ENCODE measurements around the gene TNK2. TPM values are rescaled to one million over a fixed set of nuclear protein-coding genes. Genes with fewer than 3 reads are reported as not detected.

Gene TNK2
- total and polyA plus RNA-seq, 9 donors: 25.6 to 135 (median 103) TPM

GRCh38 chr3:195870937-195871336, 37.4 kb downstream of the TNK2 start:
- Histone ChIP-seq H3K4me3 (ENCODE audit: low read length) (no peak overlapping the region), H3K9me3 (replicated peaks; ENCODE audit: control insufficient read depth, low read depth, low read length) (no peaks in the 10 kb centered on the region), H3K27me3 (ENCODE audit: control insufficient read depth, insufficient read depth, low read length) (no peaks in the 10 kb centered on the region), H3K27ac (ENCODE audit: low read length) (peak overlapping the region; percentile 51), H3K36me3 (ENCODE audit: control insufficient read depth, insufficient read depth, low read length) (peaks cover 75% of the 10 kb centered on the region), H3K4me1 (ENCODE audit: control insufficient read depth, insufficient read depth, low read length) (peaks cover 35% of the 10 kb centered on the region)
- 81% methylated on average over 5 of the region's 12 CpGs for WGBS (ENCODE audit: insufficient coverage)
- DNase-seq: no peak

DNA sequence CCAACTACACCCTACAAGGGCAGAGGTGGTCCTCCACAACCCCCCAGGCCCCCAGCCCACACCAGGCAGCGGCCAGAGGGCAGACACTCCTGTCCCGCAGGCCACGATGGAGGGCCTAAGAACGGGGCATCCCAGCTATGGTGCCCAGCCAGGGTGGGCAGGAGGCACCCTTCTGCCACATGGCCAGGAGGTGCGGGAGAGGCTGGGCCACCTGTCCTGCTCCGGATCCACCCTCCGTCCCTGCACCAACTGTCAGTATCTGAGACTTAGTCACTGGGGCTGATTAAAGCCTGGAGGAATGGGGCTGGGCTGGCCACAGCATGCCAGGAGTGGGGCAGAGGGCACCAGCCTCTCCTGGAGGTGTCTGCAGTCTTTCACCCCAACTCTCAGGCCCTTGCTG, 37.9 kb downstream of the TNK2 start:
- H3K9me3 ChIP-seq (replicated peaks; ENCODE audit: control insufficient read depth, low read depth, low read length): no peaks in the 10 kb centered on the region
- no peak for DNase-seq
- H3K4me1 ChIP-seq (ENCODE audit: control insufficient read depth, insufficient read depth, low read length): peaks cover 30% of the 10 kb centered on the region
- no peaks in the 10 kb centered on the region for H3K27me3 ChIP-seq (ENCODE audit: control insufficient read depth, insufficient read depth, low read length)
- H3K36me3 ChIP-seq (ENCODE audit: control insufficient read depth, insufficient read depth, low read length): peaks cover 75% of the 10 kb centered on the region
- no peak overlapping the region for H3K4me3 ChIP-seq (ENCODE audit: low read length)
- 85% methylated on average over 2 of the region's 7 CpGs for WGBS (ENCODE audit: insufficient coverage)
- H3K27ac ChIP-seq (ENCODE audit: low read length): peak overlapping the region; percentile 51

- peaks cover 30% of the 10 kb centered on the region for H3K4me1 ChIP-seq (ENCODE audit: control insufficient read depth, insufficient read depth, low read length)
- peak overlapping the region; percentile 42 for H3K27ac ChIP-seq (ENCODE audit: low read length)
- 39% methylated on average over 25 of the region's 31 CpGs for WGBS (ENCODE audit: insufficient coverage)
- DNase-seq: peak; percentile 58
- no peak overlapping the region for H3K4me3 ChIP-seq (ENCODE audit: low read length)
- H3K36me3 ChIP-seq (ENCODE audit: control insufficient read depth, insufficient read depth, low read length): peaks cover 76% of the 10 kb centered on the region
- H3K9me3 ChIP-seq (replicated peaks; ENCODE audit: control insufficient read depth, low read depth, low read length): no peaks in the 10 kb centered on the region
- no peaks in the 10 kb centered on the region for H3K27me3 ChIP-seq (ENCODE audit: control insufficient read depth, insufficient read depth, low read length)
Measured at GRCh38 chr3:195869413-195870001, 38.8 kb downstream of the TNK2 start.

DNA sequence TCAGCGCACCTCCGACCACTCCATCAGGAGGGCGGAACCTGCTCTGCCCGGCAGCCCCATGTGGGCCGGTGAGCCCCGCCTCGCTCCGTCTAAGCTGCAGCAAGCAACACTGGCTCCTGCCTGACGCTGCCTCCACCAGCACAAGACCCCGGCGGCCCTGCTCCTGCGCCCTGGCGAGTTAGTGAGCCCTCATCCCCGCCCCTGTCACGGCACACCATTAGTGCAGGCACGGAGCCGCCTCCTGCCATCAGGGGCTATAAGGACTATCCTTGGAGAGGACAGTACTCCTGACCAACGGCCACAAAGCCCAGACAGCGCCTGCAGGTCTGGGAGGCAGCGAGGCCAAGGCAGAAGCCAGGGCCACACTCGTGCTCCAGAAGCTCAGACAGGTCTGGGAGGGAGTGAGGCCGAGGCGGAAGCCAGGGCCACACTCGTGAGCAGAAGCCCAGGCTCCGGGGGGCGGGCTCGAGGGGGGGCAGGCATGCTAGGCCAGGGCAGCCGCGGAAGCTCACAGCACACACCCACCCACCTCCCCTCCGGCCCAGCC, 39.4 kb downstream of the TNK2 start:
- no peaks in the 10 kb centered on the region for H3K9me3 ChIP-seq (replicated peaks; ENCODE audit: control insufficient read depth, low read depth, low read length)
- H3K4me1 ChIP-seq (ENCODE audit: control insufficient read depth, insufficient read depth, low read length): peaks cover 31% of the 10 kb centered on the region
- H3K27ac ChIP-seq (ENCODE audit: low read length): no peak overlapping the region
- no peak overlapping the region for H3K4me3 ChIP-seq (ENCODE audit: low read length)
- WGBS (ENCODE audit: insufficient coverage): 74% methylated on average over 21 of the region's 30 CpGs
- no peak for DNase-seq
- H3K36me3 ChIP-seq (ENCODE audit: control insufficient read depth, insufficient read depth, low read length): peaks cover 78% of the 10 kb centered on the region
- H3K27me3 ChIP-seq (ENCODE audit: control insufficient read depth, insufficient read depth, low read length): no peaks in the 10 kb centered on the region

- no peak for DNase-seq
- 93% methylated on average over 28 of the region's 39 CpGs for WGBS (ENCODE audit: insufficient coverage)
- no peak overlapping the region for H3K4me3 ChIP-seq (ENCODE audit: low read length)
- peaks cover 34% of the 10 kb centered on the region for H3K4me1 ChIP-seq (ENCODE audit: control insufficient read depth, insufficient read depth, low read length)
- H3K9me3 ChIP-seq (replicated peaks; ENCODE audit: control insufficient read depth, low read depth, low read length): no peaks in the 10 kb centered on the region
- H3K27me3 ChIP-seq (ENCODE audit: control insufficient read depth, insufficient read depth, low read length): no peaks in the 10 kb centered on the region
- peaks cover 84% of the 10 kb centered on the region for H3K36me3 ChIP-seq (ENCODE audit: control insufficient read depth, insufficient read depth, low read length)
- H3K27ac ChIP-seq (ENCODE audit: low read length): no peak overlapping the region
Measured at GRCh38 chr3:195868336-195868865, 40.0 kb downstream of the TNK2 start.

DNA sequence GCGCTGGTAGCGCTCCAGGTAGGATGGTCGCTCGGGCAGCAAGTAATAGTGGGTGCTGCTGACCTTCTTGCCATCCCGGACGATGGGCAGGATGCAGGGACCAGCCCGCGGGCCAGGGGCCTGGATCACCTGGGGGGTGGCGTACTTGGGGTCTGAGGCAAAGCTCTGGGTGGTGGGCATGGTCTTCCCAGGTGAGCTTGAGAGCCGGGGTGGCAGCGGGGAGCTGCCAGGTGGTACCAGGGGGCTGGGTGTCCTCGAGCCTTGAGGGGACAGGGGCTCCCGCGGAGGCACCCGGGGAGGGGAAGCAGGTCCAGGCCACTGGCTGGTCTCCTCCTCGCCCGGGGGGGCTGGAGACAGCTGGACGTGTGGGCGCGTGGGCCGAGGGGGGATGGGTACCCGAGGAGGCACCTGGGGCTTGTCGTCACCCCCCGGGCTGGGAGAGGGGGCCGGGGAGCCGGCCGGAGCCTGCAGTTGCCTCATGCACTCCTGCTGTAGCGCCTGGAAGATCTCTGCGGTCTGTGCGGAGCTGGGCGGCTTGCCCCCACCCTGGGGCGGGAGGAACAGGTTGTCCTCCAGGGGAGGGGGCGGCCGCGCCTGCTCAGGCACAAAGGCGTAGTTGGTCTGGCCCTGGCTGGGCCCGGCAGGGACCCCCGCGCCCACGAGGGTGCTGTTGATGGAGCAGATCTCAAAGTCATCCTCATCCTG, 40.6 kb downstream of the TNK2 start:
- H3K36me3 ChIP-seq (ENCODE audit: control insufficient read depth, insufficient read depth, low read length): peaks cover 83% of the 10 kb centered on the region
- no peaks in the 10 kb centered on the region for H3K9me3 ChIP-seq (replicated peaks; ENCODE audit: control insufficient read depth, low read depth, low read length)
- WGBS (ENCODE audit: insufficient coverage): 92% methylated on average over 24 of the region's 40 CpGs
- H3K27me3 ChIP-seq (ENCODE audit: control insufficient read depth, insufficient read depth, low read length): no peaks in the 10 kb centered on the region
- H3K27ac ChIP-seq (ENCODE audit: low read length): no peak overlapping the region
- H3K4me3 ChIP-seq (ENCODE audit: low read length): no peak overlapping the region
- DNase-seq: no peak
- H3K4me1 ChIP-seq (ENCODE audit: control insufficient read depth, insufficient read depth, low read length): peaks cover 37% of the 10 kb centered on the region

GRCh38 chr3:195866686-195867511, 41.5 kb downstream of the TNK2 start:
- H3K27ac ChIP-seq (ENCODE audit: low read length): no peak overlapping the region
- WGBS (ENCODE audit: insufficient coverage): 80% methylated on average over 18 of the region's 30 CpGs

GRCh38 chr3:195865752-195866151, 42.6 kb downstream of the TNK2 start:
- no peak overlapping the region for H3K27ac ChIP-seq (ENCODE audit: low read length)
- H3K4me3 ChIP-seq (ENCODE audit: low read length): no peak overlapping the region
- no peaks in the 10 kb centered on the region for H3K27me3 ChIP-seq (ENCODE audit: control insufficient read depth, insufficient read depth, low read length)
- 90% methylated on average over 10 of the region's 15 CpGs for WGBS (ENCODE audit: insufficient coverage)
- peaks cover 33% of the 10 kb centered on the region for H3K4me1 ChIP-seq (ENCODE audit: control insufficient read depth, insufficient read depth, low read length)
- no peak for DNase-seq
- H3K36me3 ChIP-seq (ENCODE audit: control insufficient read depth, insufficient read depth, low read length): peaks cover 63% of the 10 kb centered on the region
- no peaks in the 10 kb centered on the region for H3K9me3 ChIP-seq (replicated peaks; ENCODE audit: control insufficient read depth, low read depth, low read length)

More at GRCh38 chr3:195866686-195867511, 41.5 kb downstream of the TNK2 start:
- Histone ChIP-seq H3K4me1 (ENCODE audit: control insufficient read depth, insufficient read depth, low read length) (peaks cover 40% of the 10 kb centered on the region), H3K4me3 (ENCODE audit: low read length) (no peak overlapping the region), H3K36me3 (ENCODE audit: control insufficient read depth, insufficient read depth, low read length) (peaks cover 74% of the 10 kb centered on the region), H3K27me3 (ENCODE audit: control insufficient read depth, insufficient read depth, low read length) (no peaks in the 10 kb centered on the region), H3K9me3 (replicated peaks; ENCODE audit: control insufficient read depth, low read depth, low read length) (no peaks in the 10 kb centered on the region)
- no peak for DNase-seq

DNA sequence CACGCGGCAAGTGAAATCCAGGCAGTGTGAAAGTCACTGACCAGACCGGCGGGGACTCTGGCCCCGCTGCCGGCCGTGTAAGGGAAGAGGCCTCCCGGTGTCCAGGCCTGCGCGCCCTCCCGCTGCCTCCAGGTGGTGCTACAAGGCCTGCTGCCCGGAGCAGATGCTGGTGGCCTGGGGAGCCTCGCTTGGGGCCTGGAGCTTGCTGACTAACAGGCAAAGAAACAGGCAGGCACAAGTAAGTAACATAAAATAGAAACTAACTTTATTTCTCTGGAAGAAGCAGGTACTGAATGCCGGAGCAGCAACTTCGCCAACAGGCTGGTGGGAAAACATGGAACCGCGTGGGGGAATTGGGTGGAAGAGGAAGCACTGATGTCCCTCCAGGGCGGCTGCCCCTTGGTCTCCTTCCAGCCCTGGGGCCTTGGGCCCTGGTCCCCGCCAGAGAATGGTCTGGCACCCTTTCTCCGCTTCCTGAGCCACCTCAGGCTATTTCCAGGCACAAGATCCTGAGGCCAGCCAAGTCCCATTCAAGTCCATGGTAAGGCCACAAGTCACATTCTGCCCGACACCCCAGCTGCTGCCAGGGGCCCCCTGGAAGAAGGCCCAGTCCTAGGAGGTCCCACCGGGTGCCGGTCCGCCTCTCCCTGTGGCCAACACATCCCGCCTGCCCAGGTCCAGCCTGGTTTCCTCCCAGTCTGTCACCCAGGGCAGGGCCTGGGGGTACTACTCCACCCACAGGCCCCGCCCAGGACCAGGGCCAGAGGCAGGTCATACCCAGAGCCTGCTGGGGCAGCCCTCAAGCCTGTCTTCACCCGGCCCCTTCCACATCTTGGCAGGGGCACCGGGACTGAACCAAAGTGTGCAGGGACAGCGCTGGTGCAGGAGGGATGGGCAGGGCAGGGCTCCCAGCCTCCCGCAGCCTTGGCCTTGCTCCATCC, 45.0 kb downstream of the TNK2 start:
- H3K27me3 ChIP-seq (ENCODE audit: control insufficient read depth, insufficient read depth, low read length): peaks cover 8% of the 10 kb centered on the region
- peak overlapping the region; percentile 50 for H3K27ac ChIP-seq (ENCODE audit: low read length)
- H3K9me3 ChIP-seq (replicated peaks; ENCODE audit: control insufficient read depth, low read depth, low read length): no peaks in the 10 kb centered on the region
- H3K36me3 ChIP-seq (ENCODE audit: control insufficient read depth, insufficient read depth, low read length): peaks cover 41% of the 10 kb centered on the region
- DNase-seq: peak; percentile 91
- peaks cover 19% of the 10 kb centered on the region for H3K4me1 ChIP-seq (ENCODE audit: control insufficient read depth, insufficient read depth, low read length)
- 34% methylated on average over 24 of the region's 30 CpGs for WGBS (ENCODE audit: insufficient coverage)
- no peak overlapping the region for H3K4me3 ChIP-seq (ENCODE audit: low read length)
